ENCODE measurements around the gene ADGRG2.

- TF ChIP-seq, protein P1, sequence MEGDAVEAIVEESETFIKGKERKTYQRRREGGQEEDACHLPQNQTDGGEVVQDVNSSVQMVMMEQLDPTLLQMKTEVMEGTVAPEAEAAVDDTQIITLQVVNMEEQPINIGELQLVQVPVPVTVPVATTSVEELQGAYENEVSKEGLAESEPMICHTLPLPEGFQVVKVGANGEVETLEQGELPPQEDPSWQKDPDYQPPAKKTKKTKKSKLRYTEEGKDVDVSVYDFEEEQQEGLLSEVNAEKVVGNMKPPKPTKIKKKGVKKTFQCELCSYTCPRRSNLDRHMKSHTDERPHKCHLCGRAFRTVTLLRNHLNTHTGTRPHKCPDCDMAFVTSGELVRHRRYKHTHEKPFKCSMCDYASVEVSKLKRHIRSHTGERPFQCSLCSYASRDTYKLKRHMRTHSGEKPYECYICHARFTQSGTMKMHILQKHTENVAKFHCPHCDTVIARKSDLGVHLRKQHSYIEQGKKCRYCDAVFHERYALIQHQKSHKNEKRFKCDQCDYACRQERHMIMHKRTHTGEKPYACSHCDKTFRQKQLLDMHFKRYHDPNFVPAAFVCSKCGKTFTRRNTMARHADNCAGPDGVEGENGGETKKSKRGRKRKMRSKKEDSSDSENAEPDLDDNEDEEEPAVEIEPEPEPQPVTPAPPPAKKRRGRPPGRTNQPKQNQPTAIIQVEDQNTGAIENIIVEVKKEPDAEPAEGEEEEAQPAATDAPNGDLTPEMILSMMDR (IDR thresholded peaks at IDR 0.05), result no peak
- no peak for TF ChIP-seq POLR2A (IDR thresholded peaks at IDR 0.05)
Observed at GRCh38 chrX:19064175-19064574, 58.1 kb downstream of the ADGRG2 start.

Measured in testis (tissue), 2 donors.